AG08396 (cell line): ENCODE results near the gene VPS13A.
A peak's percentile ranks its signal among the peaks of the same experiment; 100 is the strongest.
"Not testable (repeated sequence)": the region's sequence is repeated elsewhere in the genome, so short reads cannot be mapped to it uniquely, and the experiment has no call there.

Experiments
- DNase-seq: peaks from one replicate; pipeline ENCODE4 v3.0.0; 2012; ENCODE audit warnings: low spot score, mixed read lengths

The VPS13A gene

DNA sequence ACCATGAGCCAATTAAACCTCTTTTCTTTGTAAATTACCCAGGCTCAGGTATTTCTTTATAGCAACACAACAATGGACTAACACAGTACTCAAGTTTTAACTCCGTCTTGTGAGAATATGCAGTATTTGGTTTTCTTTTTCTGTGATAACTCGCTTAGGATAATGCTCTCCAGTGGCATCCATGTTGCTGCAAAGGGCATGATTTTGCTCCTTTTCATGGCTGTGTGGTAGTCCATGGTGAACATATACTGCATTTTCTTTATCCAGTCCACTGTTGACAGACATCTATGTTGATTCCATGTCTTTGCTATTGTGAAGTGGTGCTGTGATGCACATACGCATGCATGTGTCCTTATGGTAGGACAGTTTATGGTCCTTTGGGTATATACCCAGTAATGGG, 10.9 kb downstream of the VPS13A start:
- DNase-seq: no peak

DNA sequence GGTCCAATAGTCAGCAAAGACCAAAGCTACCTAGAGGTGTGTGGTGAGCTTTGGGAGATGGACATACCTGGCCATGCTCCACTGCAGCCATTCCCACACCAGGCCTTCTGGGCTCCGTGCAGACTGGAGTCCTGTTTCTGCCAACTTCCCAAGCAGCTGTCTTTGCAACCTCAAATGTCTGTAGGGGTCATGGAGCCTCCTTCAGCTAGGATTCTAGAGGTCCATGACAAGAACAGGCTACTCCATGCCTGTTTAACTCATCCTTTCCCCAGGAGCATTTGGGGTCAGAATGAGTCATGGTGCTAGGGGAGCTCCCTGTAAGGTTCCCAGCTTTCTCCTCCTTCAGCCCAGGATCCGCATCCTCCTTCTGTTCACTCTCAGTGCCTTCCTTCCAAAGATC, 17.1 kb downstream of the VPS13A start:
- DNase-seq: no peak

DNA sequence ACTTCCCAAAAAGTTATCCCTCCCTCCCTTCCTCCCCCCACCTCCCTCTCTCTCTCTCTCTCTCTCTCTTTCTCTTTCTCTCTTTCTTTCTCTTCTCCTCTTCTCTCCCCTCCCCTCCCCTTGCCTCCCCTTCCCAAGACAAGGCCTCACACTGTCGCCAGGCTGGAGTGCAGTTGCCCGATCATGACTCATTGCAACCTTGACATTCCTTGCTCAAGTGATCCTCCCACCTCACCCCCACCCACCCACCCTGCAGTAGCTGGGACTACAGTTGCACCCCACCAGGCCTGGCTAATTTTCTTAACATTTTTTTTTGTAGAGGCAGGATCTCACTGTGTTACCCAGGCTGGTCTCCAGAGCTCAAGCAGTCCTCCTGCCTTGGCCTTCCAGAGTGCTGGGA, 32.8 kb downstream of the VPS13A start:
- no peak for DNase-seq

DNA sequence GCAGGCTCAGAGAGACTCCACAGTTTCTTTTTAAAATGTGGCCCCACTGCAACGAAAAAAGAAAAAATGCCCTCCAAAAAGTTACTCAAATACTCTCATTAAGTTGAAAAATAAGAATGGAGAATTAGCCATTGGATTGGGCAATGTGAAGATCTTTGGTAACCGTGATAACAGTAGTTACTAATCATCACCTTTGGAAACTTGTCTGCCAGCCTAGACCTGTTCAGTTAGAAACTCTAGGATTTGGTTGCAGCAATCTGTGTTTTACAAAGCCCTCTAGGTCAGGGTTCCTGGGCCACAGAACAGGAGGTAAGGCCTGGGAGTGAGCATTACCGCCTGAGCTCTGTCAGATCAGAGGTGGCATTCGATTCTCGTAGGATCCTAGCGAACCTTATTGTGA, 34.2 kb downstream of the VPS13A start:
- DNase-seq: no peak

DNA sequence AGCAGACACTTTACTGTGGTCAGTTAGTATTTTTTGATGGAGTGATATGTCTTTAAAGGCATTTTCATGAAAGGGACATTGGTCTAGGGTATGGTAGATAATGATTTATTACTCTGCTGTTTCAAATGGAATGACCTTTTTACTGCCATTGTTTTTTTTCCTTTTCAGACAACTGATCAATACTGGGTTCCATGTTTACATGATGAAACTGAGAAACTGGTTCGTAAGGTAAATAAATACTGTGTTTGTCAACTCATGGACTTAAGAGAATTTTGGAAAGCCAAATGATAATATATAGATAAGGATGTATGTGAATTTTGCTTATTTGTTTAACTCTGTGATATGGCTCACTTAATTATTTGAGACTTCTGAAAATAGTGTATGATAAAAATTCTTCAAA, 35.5 kb downstream of the VPS13A start:
- DNase-seq: no peak

DNA sequence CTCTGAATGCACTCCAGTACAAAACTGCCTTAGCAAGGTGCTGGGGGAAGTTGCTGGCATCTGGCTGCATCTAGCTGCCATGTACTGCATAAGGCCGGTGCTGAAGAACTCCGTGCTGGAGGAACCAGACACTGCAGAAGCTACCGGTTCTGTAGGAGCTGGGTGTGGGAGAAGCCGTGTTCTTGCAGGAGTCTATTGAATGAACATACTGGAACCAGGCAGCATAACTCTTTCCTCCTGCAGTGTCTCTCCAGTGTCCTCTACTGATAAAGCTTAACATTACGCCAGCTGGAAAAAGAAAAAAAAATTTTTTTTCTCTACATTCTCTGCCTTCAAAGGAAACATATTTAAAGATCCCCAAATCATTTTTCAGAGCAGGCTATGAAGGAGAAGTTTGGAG, 38.5 kb downstream of the VPS13A start:
- DNase-seq: peak; percentile 7

DNA sequence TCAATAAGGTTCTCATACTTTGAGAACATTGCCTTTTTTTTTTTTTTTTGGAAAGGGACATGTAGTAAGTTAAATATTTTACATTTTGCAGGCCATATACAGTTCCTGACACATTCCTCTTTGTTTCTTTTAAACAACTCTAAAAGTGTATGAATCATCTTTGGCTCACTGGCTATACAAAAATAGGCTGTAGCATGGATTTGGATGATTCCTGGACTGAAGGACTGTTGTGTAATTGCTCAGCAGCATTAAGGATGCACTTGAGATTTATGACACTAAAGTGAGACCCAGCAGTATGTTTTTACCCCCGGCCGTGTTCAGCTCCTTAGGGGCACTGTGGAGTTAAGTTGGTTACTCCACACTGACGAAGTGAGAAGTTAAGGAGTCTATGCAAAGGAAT, 41.3 kb downstream of the VPS13A start:
- peak; percentile 43 for DNase-seq

DNA sequence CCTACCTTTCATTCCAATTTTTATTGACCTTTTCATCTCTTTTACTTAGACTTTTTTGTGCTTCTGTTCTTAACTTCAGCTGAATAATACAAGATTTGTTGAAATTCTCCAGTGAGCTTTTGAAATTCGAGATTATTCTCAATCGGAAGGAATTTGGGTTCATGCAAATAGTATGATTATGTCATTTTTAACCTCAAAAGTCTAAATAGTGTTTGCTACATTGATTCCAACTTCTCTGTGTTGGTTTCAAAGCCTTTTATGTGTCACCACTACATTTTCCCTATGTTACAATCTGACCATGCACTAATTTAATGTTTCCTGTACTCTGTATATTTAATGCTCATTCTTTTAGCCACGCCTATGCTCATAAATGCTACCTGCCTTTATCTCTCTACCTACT, 44.1 kb downstream of the VPS13A start:
- DNase-seq: no peak

DNA sequence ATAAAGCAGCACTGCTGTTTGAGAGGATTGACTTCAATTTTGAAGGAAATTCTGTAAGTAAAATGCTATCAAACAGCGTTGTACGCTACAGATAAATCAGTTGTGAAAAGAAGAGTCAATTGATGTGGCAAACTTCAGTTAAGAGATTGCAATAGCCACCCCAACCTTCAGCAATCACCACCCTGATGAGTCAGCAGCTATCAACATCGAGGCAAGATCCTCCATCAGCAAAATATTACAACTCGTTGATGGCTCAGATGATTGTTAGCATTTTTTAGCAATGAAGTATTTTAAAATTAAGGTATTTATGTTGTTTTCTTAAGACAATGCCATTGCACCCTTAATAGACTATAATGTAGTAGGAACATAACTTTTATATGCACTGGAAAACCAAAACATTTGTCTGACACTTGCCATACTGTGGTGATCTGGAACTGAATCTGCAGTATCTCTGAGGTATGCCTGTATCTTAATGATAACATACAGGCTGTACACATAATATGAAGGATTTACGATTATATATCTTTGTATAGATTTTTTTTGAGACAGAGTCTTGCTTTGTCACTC, 47.5 kb downstream of the VPS13A start:
- no peak for DNase-seq

DNA sequence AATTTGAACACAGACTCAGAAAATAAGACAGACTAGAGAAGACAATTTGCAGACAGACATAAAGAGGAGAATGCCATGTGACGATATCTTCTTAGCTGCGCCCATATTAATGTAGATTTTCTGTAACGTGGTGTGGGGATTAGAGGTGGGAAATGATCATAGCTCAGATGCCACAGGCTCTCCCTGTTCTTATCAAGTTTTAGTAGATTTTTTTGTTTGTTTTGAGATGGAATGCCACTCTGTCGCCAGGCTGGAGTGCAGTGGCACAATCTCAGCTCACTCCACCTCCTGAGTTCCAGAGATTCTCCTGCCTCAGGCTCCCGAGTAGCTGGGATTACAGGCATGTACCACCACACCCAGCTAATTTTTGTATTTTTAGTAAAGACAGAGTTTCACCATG, 59.4 kb downstream of the VPS13A start:
- no peak for DNase-seq

DNA sequence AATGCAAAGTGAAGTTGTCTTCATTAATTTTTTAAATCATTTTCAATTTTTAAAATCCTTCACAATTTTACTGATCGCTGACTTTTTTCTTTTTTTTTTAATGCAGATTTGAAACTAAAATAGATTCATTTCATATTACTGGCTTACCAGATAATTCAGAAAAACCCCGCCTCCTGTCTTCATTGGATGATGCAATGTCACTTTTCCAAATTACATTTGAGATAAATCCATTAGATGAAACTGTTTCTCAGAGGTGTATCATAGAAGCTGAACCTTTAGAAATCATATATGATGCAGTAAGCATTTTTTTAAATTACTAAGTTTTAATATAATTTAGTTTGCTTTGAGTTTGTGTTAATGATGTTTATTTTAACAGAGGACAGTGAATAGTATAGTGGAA, 60.6 kb downstream of the VPS13A start:
- DNase-seq: no peak

DNA sequence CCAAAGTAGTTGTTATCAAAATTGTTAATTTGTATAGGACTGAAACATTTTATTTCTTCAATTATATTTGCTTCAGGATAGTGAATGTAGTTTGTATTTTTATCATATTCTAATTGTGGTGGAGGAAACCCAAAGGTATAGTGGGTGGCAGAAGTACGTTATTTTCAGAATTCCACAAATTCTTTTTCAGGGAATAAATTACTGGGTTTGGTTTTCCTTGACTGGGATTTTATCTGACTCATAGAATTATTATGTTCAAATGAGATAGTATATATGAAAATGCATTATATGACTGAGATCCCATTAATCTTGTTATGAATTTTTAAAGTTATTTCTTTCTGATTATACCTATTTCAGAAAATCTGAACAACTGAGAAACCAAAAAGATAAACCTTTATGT, 73.7 kb downstream of the VPS13A start:
- DNase-seq: no peak

DNA sequence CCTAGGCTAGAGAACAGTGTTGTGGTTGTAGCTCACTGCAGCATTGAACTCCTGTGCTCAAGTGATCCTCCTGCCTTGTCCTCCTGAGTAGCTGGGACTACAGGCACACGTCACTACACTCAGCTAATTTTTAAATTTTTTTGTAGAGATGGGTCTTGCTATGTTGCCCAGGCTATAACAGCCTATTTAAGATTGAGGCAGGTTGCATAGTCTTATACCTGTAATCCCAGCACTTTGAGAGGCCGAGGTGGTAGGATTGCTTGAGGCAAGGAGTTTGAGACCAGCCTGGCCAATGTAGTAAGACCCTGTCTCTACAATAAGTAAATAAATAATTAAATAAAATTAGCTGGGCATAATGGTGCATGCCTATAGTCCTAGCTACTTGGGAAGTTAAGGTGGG, 79.9 kb downstream of the VPS13A start:
- DNase-seq: no peak

DNA sequence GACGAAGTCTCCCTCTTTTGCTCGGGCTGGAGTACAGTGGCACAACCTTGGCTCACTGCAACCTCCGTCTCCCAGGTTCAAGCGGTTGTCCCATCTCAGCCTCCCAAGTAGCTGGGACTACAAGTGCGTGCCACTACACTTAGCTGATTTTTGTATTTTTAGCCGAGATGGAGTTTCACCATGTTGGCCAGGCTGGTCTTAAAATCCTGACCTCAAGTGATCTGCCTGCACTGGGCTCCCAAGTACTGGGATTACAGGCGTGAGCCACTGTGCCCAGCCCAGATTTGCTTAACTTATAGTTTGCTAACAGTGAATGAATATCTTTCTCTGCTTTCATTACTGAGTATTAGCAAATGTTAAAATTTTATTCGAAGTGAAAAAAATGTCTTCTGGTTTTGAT, 84.3 kb downstream of the VPS13A start:
- no peak for DNase-seq

DNA sequence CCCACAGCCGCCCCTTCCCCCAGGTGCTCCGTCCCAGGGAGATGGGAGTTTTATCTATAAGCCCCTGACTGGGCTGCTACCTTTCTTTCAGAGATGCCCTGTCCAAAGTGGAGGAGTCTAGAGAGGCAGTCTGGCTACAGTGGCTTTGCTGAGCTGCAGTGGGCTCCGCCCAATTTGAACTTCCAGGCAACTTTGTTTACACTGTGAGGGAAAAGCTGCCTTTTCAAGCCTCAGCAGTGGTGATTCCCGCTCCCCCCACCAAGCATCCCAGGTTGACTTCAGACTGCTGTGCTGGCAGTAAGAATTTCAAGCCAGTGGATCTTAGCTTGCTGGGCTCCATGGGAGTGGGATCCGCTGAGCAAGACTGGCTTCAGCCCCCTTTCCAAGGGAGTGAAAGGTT, 90.4 kb downstream of the VPS13A start:
- not testable (repeated sequence) for DNase-seq

DNA sequence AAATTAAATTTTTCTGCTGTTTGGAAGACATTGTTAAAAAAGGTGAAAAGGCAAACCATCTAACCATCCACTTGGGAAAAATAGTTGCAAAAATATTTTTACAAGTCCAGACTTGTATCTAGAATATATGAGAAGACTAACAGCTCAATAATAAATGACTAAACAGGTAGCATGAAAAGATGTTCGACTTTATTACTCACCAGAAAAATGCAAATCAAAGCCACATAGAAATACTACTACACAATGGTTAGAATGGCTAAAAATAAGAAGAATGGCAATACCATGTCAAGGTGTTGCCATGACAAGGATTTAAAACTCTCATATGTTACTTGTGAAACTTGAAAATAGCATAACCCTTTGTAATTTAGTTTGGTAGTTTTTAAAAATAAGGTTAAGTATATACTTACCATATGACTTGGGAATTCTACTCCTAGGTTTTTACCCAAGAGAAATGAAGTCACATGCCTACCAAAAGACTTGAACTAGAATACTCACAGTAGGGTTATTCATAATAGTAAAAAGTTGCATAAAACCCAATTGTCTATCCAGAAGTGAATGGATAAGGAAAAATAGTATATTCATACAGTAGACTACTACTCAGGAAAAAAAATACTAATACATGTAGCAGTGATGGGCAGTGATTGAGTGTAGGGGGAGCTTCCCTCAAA, 93.8 kb downstream of the VPS13A start:
- DNase-seq: no peak

DNA sequence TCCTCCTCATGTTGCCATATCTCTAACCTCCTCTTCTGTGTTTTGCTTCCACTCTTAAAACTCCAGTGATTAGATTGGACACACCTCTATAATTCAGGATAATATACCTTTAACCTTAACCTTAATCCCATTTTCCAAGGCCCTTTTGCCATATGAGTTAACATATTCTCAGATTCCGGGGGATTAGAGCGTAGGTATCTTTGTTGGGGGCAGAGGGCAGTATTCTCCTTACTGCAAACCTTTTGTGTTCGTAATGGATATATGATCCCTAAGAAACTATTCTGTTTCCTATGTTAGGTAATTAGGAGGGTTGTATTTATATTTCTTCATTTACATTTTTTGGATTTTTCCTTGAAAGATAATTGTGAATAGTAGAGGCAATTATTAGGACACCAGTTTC, 99.5 kb downstream of the VPS13A start:
- DNase-seq: no peak

DNA sequence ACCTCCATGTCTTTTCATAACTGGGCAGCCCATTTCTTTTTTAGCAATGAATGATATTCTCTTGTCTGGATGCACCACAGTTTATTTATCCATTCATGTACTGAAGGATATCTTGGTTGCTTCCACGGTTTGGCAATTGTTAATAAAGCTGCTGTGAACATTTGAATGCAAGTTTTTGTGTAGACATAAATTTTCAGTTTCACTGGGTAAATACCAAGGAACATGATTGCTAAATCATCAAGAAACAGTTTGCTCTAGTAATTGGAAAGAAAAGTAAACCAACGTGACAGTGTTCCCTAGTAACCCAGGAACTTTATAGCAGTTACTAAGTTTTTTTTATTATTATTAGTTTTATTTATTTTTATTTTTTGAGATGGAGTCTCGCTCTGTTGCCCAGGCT, 100.4 kb downstream of the VPS13A start:
- no peak for DNase-seq

DNA sequence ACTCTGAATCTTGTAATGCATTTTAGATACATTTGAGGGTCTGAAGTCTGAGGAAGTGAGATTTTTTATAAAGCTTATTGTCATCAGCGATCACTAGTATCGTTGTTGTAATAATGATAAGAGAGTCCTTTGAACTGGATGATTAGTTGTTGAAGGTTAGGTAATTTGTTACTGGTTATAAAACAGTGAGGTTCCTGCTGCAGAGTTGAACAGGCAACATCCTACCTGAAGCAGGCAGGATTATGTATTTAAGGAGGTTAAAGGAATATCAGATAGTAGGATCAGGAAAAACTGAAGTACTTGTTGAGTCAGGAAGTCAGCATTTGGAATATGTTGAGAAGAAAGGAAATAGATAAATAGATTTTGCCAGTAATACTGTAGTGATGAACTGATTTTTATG, 106.7 kb downstream of the VPS13A start:
- DNase-seq: no peak

DNA sequence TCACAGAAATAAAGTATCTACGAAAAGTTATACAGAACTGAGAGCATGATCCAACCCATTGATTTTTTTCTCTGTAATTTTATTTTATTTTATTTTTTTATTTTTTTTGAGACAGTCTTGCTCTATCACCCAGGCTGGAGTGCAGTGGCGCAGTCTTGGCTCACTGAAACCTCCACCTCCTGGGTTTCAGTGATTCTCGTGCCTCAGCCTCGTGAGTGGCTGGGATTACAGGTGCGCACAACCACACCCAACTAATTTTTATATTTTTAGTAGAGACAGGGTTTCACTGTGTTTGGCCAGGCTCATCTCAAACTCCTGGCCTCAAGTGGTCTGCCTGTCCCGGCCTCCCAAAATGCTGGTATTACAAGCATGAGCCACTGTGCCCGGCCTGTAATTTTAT, 107.3 kb downstream of the VPS13A start:
- DNase-seq: no peak

DNA sequence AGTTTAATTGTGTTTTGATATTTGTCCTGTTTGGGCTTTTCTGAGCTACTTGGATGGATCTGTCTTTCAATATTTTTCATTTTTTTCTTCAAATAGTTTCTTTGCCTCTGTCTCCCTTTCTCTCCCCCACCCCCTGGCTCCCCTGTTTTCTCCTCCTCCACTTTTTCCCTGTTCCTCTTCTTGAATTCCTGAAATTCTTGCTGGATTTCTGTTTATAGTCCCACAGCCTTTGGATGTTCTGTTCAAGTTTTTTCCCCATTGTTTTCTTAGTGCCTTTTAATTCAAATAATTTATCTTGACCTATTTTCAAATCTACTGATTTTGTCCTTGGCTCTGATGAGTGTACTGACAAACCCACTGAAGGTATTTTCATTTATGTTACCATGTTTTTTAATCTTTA, 113.0 kb downstream of the VPS13A start:
- DNase-seq: peak; percentile 9

DNA sequence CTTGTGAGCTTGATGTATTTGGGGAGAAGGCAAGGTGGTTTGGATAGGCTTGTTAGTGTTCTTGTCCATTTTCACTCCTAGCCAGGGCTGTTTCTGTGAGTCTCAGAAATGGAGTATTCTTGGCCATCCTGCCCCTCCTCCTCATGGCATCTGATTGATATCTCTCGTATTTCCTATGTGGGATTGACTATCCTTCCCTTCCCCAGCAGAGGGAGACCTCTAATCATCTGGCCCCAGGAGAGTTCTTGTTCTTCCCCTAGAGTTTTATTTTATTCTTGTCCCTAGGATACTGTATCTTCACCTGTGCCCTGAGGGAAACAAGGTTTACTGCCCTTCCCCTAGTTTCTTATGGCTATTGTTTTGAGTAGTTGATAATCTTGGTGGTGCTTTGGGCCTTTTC, 114.4 kb downstream of the VPS13A start:
- peak; percentile 46 for DNase-seq

DNA sequence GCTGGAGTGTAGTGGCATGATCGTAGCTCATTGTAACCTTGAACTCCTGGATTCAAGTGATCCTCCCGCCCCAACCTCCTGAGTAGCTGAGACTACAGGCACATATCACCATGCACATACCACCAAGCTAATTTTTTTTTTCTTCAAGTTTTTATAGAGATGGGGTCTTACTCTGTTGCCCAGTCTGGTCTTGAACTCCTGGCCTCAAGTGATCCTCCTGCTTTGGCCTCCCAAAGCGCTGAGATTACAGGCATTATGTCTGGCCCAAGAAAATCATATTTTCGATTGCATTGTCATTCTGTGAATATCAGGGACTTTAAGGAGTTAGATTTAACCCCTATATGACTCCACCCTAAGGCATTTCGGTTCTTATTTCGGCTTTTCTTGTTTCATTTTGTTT, 116.6 kb downstream of the VPS13A start:
- no peak for DNase-seq

DNA sequence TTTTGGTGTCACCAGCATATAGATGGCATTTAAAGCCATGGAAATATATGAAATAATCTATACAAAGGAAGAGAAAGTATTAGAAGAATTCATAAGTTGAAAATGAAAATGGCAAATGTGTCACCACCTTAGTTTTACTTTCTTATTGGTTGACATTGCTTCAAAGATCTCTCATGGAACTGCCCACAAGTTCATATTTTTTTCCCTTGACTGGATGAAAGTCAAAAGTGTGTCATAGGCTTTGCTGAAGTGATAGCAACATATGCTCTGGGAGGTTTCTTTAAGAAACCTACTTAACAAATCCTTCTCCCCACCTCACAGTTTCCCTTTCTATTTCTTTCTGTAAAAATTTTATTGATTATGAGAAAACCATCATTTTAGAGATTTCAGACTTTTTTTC, 127.2 kb downstream of the VPS13A start:
- DNase-seq: peak; percentile 1
